Activated B cell treated with CpG ODN at 0.5 μM for 24 hours (primary cell): ENCODE measurements around the gene EIF6. TPM values are rescaled to one million over a fixed set of nuclear protein-coding genes. Genes with fewer than 3 reads are reported as not detected.

Source experiments
- ATAC-seq: fragments of 200-7000 bp; cut with Tn5 transposase; one replicate; pipeline ENCODE4 v1.10.0; 2021; ENCODE audit warnings: low read depth, mild to moderate bottlenecking, moderate library complexity
- CTCF ChIA-PET: fragments of 350-600 bp; sonication (Branson Sonifier 250); formaldehyde crosslinking; loops from one replicate; lab custom pipeline; 2021; ENCODE audit warnings: antibody characterized with exemption; lab: Charles Lee
- POLR2A ChIA-PET: fragments of 350-600 bp; sonication (Branson Sonifier 250); formaldehyde crosslinking; loops from one replicate; lab custom pipeline; 2021; ENCODE audit warnings: antibody characterized with exemption; lab: Charles Lee
- DNase-seq: peaks from one replicate; pipeline ENCODE4 v3.0.0; 2022
- H3K27ac Mint-ChIP-seq: one replicate; pipeline ENCODE4 v1.8.0; 2020; ENCODE audit warnings: mixed read lengths
- H3K27me3 Mint-ChIP-seq: one replicate; pipeline ENCODE4 v1.8.0; 2021; ENCODE audit warnings: mixed read lengths
- H3K36me3 Mint-ChIP-seq: one replicate; pipeline ENCODE4 v1.8.0; 2021; ENCODE audit warnings: low read depth, mixed read lengths
- H3K4me1 Mint-ChIP-seq: one replicate; pipeline ENCODE4 v1.8.0; 2021; ENCODE audit warnings: mixed read lengths
- H3K4me3 Mint-ChIP-seq: one replicate; pipeline ENCODE4 v1.8.0; 2020; ENCODE audit warnings: mild to moderate bottlenecking, mixed read lengths
- H3K9me3 Mint-ChIP-seq: one replicate; pipeline ENCODE4 v1.8.0; 2020; ENCODE audit warnings: mixed read lengths
- intact Hi-C: fragments of 100-400 bp; cut with micrococcal nuclease; formaldehyde crosslinking; loops from one replicate; pipeline ENCODE4 v1.15.1; 2024
- total RNA-seq: library from RNA; stranded (reverse); gene quantifications from 2 replicates; pipeline ENCODE4 v1.2.3, GENCODE V29; 2022
- TF ChIP-seq, protein P1 (sequence below): fragments of 200-600 bp; IDR thresholded peaks from one replicate; pipeline ENCODE4 v1.8.0; 2022; ENCODE audit warnings: antibody characterized with exemption, mild to moderate bottlenecking

EIF6 gene
- total RNA-seq, 1 donor from 2014 or later, result 137 TPM

DNA sequence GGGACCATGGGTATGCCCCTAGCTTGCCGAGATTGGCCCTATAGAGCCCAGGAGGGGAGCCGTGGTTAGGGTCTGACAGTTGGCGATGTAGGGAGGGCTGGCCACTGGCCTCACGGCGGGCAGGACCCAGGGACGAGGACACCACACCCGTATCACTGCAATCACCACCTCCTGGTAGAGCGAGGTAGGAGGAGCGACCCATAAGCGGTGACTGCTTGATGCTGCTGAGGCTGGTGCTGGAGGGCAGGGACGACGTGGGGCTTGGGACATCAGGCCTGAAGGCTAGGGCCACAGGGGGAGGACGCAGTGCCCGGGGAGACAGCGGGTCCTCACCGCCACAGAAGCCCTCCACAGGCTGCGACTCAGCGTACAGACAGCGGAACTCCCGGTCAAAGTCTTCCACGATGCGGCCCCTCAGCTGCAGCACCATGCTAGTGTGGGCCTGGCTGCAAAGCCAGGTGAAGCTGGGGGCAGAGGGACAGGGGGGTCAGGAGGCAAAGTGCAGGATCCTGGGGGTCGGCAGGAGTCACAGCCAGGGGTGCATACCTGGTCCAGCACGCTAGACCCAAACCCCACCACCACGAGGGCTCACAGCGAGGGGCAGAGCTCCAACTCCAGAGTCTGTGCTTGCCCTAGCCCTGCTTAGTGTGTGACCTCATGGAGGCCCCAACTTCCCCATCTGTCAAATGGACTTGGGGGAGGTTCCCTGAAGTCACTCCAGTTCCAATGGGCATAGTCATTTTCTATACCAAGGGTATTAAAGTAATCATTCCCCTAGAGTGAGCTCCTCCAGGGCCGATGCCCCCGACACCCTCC lies 3.1 kb upstream of the EIF6 start:
- intact Hi-C loops, result no loop called here
- H3K27ac Mint-ChIP-seq, result no peak overlapping the region
- ChIA-PET POLR2A (no interaction called here), CTCF (no interaction called here)
- H3K27me3 Mint-ChIP-seq, result peaks cover 3% of the 10 kb centered on the region
- H3K4me3 Mint-ChIP-seq, result no peak overlapping the region
- TF ChIP-seq, protein P1, sequence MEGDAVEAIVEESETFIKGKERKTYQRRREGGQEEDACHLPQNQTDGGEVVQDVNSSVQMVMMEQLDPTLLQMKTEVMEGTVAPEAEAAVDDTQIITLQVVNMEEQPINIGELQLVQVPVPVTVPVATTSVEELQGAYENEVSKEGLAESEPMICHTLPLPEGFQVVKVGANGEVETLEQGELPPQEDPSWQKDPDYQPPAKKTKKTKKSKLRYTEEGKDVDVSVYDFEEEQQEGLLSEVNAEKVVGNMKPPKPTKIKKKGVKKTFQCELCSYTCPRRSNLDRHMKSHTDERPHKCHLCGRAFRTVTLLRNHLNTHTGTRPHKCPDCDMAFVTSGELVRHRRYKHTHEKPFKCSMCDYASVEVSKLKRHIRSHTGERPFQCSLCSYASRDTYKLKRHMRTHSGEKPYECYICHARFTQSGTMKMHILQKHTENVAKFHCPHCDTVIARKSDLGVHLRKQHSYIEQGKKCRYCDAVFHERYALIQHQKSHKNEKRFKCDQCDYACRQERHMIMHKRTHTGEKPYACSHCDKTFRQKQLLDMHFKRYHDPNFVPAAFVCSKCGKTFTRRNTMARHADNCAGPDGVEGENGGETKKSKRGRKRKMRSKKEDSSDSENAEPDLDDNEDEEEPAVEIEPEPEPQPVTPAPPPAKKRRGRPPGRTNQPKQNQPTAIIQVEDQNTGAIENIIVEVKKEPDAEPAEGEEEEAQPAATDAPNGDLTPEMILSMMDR, result no peak
- H3K36me3 Mint-ChIP-seq, result peaks cover 14% of the 10 kb centered on the region
- DNase-seq, result no peak
- H3K9me3 Mint-ChIP-seq, result no peaks in the 10 kb centered on the region
- H3K4me1 Mint-ChIP-seq, result peaks cover 19% of the 10 kb centered on the region
- no peak for ATAC-seq

DNA sequence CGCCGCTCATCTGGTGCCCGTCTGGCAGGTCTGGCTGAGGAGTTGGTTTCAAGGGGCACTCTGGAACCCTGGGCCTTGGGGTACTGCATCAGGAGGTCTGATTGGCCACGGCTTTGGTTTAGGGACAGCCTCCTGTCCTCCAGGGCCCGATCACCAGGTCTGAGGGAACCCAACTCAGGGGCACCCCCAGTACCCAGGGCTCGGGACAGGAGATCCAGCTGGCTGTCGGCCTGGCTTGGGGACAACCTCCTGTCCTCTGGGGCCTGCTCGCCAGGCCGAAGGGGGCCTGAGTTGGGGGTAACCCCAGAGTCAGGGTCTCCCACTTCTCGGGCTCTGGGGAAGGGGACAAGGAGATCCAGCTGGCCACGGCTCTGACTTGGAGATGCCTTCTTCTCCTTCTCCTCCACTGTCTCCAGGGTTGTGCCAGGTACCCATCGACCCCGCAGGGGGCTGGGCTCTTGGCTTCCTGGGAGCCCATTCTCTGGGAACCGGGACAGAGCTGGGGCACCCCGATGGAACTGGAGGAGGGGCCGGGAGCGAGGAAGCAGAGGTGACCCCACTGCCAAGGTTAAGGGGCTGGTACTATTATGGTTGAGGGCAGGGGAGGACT lies 2.4 kb upstream of the EIF6 start:
- POLR2A ChIA-PET, result no interaction called here
- intact Hi-C loops, result no loop called here
- DNase-seq (no peak), ATAC-seq (no peak)
- Mint-ChIP-seq H3K9me3 (no peaks in the 10 kb centered on the region), H3K27ac (no peak overlapping the region), H3K4me1 (peaks cover 24% of the 10 kb centered on the region), H3K36me3 (peaks cover 20% of the 10 kb centered on the region), H3K4me3 (no peak overlapping the region), H3K27me3 (no peaks in the 10 kb centered on the region)
- CTCF ChIA-PET, result no interaction called here
- TF ChIP-seq, protein P1, result no peak

DNA sequence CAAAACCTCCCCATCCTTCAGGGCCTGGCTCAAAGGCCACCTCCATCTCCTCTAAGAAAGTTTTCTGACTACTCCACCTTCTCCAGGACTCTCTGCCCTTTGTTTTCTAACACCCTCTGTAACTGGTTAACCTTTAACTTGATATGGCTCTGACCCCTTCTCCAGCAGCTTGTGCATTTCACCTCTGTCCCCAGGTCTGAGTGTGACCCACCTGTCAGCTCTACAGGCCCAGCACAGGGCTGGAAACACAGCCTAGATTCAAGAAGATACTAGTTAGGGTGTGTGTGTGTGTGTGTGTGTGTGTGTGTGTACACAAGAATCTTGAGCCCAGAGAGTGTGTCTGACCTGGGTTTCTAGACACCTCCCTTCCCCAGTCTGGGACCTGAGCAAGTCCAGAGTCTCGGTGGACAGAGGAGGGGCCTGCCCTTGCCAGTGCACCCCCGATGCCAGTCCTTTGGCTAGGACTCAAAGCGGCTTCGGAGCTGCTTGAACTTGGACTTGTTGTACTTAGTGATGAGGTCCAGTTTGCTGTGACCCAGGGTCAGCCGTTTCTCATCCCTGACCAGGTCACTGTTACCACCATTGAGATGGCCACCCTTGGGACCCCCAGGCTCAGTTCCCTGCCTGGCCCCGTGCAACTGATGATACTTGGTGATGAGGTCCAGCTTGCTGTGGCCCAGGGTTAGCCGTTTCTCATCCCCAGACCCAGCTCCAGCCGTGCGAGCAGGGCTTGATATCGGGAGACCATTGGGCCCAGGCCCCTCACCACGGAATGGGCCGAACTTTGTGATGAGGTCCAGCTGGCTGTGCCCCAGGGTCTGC lies 1.7 kb upstream of the EIF6 start:
- H3K4me3 Mint-ChIP-seq, result peak overlapping the region; percentile 90

DNA sequence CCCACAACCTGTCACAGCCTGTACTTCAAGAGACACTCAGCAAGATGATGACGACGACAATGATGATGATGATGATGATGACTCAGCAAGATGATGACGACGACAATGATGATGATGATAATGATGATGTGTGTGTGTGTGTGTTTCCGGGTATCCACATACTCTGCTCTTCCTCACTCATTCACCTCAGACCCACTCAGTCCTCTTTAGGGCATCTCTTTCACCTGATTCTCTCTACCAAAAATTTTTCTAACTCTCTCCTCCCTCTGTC lies 1.2 kb upstream of the EIF6 start:
- Mint-ChIP-seq H3K4me1 (peaks cover 28% of the 10 kb centered on the region), H3K27me3 (no peaks in the 10 kb centered on the region), H3K27ac (peak overlapping the region; percentile 55), H3K4me3 (peak overlapping the region; percentile 90), H3K36me3 (peaks cover 25% of the 10 kb centered on the region), H3K9me3 (no peaks in the 10 kb centered on the region)
- intact Hi-C loops, result loop anchor here (2.0 kb wide), 2 partner anchors 17 to 669 kb away; partner anchors contain the start of gene SCAND1
- POLR2A ChIA-PET, result no interaction called here
- ATAC-seq (no peak), DNase-seq (no peak)
- TF ChIP-seq, protein P1, result no peak
- CTCF ChIA-PET, result no interaction called here

More for the DNA sequence above, 1.7 kb upstream of the EIF6 start:
- Mint-ChIP-seq H3K27me3 (no peaks in the 10 kb centered on the region), H3K27ac (peak overlapping the region; percentile 55), H3K4me1 (peaks cover 28% of the 10 kb centered on the region), H3K36me3 (peaks cover 25% of the 10 kb centered on the region), H3K9me3 (no peaks in the 10 kb centered on the region)
- ATAC-seq (no peak), DNase-seq (no peak)
- intact Hi-C loops, result no loop called here
- ChIA-PET POLR2A (no interaction called here), CTCF (no interaction called here)
- TF ChIP-seq, protein P1, result no peak
